H9 (cell line): ENCODE results near the gene VSIR. TPM values are rescaled to one million over a fixed set of nuclear protein-coding genes. Genes with fewer than 3 reads are reported as not detected.

ENCODE experiments used
- DNase-seq: peaks from one replicate; pipeline ENCODE4 v3.0.0-alpha.2; 2017
- H2AFZ ChIP-seq: one replicate; pipeline ENCODE4 v1.6.1; 2013; ENCODE audit warnings: mild to moderate bottlenecking, low read length, control low read depth, moderate library complexity
- H2AK5ac ChIP-seq: 2 replicates; pipeline ENCODE4 v1.6.1; 2013; ENCODE audit warnings: low read length, control low read depth, mixed read lengths; ENCODE audit not compliant: insufficient read length
- H2BK120ac ChIP-seq: one replicate; pipeline ENCODE4 v1.6.1; 2013; ENCODE audit warnings: low read depth, mild to moderate bottlenecking, low read length, control low read depth, inconsistent platforms; ENCODE audit not compliant: poor library complexity, severe bottlenecking
- H2BK12ac ChIP-seq: 2 replicates; pipeline ENCODE4 v1.6.1; 2013; ENCODE audit warnings: low read length, control low read depth, mixed read lengths, low read depth; ENCODE audit not compliant: insufficient read length
- H2BK15ac ChIP-seq: 2 replicates; pipeline ENCODE4 v1.6.1; 2013; ENCODE audit warnings: low read depth, low read length, control low read depth
- H2BK20ac ChIP-seq: one replicate; pipeline ENCODE4 v1.6.1; 2013; ENCODE audit warnings: low read depth, mild to moderate bottlenecking, low read length, control low read depth, inconsistent platforms; ENCODE audit not compliant: poor library complexity, severe bottlenecking
- H2BK5ac ChIP-seq: 2 replicates; pipeline ENCODE4 v1.6.1; 2013; ENCODE audit warnings: low read length, control low read depth, mixed read lengths; ENCODE audit not compliant: insufficient read length
- H3K14ac ChIP-seq: 2 replicates; pipeline ENCODE4 v1.6.1; 2013; ENCODE audit warnings: low read length, control low read depth; ENCODE audit not compliant: insufficient read depth
- H3K18ac ChIP-seq: 2 replicates; pipeline ENCODE4 v1.6.1; 2013; ENCODE audit warnings: low read depth, mild to moderate bottlenecking, mixed read lengths, low read length, control low read depth; ENCODE audit not compliant: insufficient read length
- H3K23ac ChIP-seq: 2 replicates; pipeline ENCODE4 v1.6.1; 2013; ENCODE audit warnings: low read length, control low read depth, mixed read lengths, low read depth; ENCODE audit not compliant: insufficient read length
- H3K23me2 ChIP-seq: 2 replicates; pipeline ENCODE4 v1.6.1; 2013; ENCODE audit warnings: low read depth, mild to moderate bottlenecking, mixed read lengths, low read length, control low read depth; ENCODE audit not compliant: insufficient read length, poor library complexity, severe bottlenecking
- H3K27ac ChIP-seq: 2 replicates; pipeline ENCODE4 v1.5.1; 2013; ENCODE audit warnings: low read length, control low read depth, mixed read lengths, low read depth; ENCODE audit not compliant: insufficient read length
- H3K27me3 ChIP-seq: 2 replicates; pipeline ENCODE4 v1.6.1; 2013; ENCODE audit warnings: low read length, control low read depth, inconsistent platforms; ENCODE audit not compliant: insufficient read depth
- H3K4ac ChIP-seq: 2 replicates; pipeline ENCODE4 v1.6.1; 2013; ENCODE audit warnings: low read depth, mild to moderate bottlenecking, control low read depth, inconsistent platforms, low read length, moderate library complexity
- H3K4me1 ChIP-seq: 2 replicates; pipeline ENCODE4 v1.6.1; 2013; ENCODE audit warnings: low read length, control low read depth, inconsistent platforms; ENCODE audit not compliant: insufficient read depth
- H3K4me2 ChIP-seq: 2 replicates; pipeline ENCODE4 v1.6.1; 2013; ENCODE audit warnings: low read length, control low read depth, mixed read lengths; ENCODE audit not compliant: insufficient read length, insufficient read depth
- H3K56ac ChIP-seq: 2 replicates; pipeline ENCODE4 v1.6.1; 2013; ENCODE audit warnings: low read depth, mild to moderate bottlenecking, mixed read lengths, low read length, control low read depth; ENCODE audit not compliant: insufficient read length
- H3K79me1 ChIP-seq: 2 replicates; pipeline ENCODE4 v1.6.1; 2013; ENCODE audit warnings: low read depth, mild to moderate bottlenecking, moderate library complexity, low read length, control low read depth, inconsistent platforms; ENCODE audit not compliant: insufficient read depth, poor library complexity, severe bottlenecking
- H3K79me2 ChIP-seq: 2 replicates; pipeline ENCODE4 v1.6.1; 2013; ENCODE audit warnings: low read length, control low read depth, inconsistent platforms; ENCODE audit not compliant: insufficient read depth
- H3K9ac ChIP-seq: 2 replicates; pipeline ENCODE4 v1.6.1; 2013; ENCODE audit warnings: low read length, control low read depth, mixed read lengths; ENCODE audit not compliant: insufficient read length; ENCODE audit errors: extremely low read depth
- H3K9me3 ChIP-seq: one replicate; pipeline ENCODE4 v1.6.1; 2013; ENCODE audit warnings: low read depth, low read length, inconsistent platforms; ENCODE audit not compliant: control insufficient read depth
- H3T11ph ChIP-seq: one replicate; pipeline ENCODE4 v1.6.1; 2013; ENCODE audit warnings: mild to moderate bottlenecking, low read length, control low read depth, inconsistent platforms
- H4K20me1 ChIP-seq: one replicate; pipeline ENCODE4 v1.6.1; 2013; ENCODE audit not compliant: control insufficient read depth, insufficient read length, insufficient read depth
- H4K5ac ChIP-seq: 2 replicates; pipeline ENCODE4 v1.6.1; 2013; ENCODE audit warnings: low read depth, mild to moderate bottlenecking, mixed read lengths, low read length, control low read depth; ENCODE audit not compliant: insufficient read length
- H4K8ac ChIP-seq: replicated peaks from 2 replicates; pipeline ENCODE4 v1.6.1; 2013; ENCODE audit warnings: low read length, control low read depth, mixed read lengths, low read depth; ENCODE audit not compliant: insufficient read length
- H4K91ac ChIP-seq: 2 replicates; pipeline ENCODE4 v1.6.1; 2013; ENCODE audit warnings: low read depth, mild to moderate bottlenecking, moderate library complexity, mixed read lengths, low read length, control low read depth; ENCODE audit not compliant: insufficient read length
- H3K27ac Mint-ChIP-seq, 3 experiments: 2 replicates in 2 of 3; 3 replicates in 1 of 3; pipeline ENCODE4 v1.8.0; 2020 to 2021; ENCODE audit warnings: mixed read lengths in 3 of 3, mild to moderate bottlenecking in 1 of 3, moderate library complexity in 1 of 3
- H3K27me3 Mint-ChIP-seq: 2 replicates; pipeline ENCODE4 v1.8.0; 2021; ENCODE audit warnings: low read depth, mild to moderate bottlenecking, moderate library complexity, mixed read lengths
- H3K36me3 Mint-ChIP-seq, 3 experiments: 2 replicates in 2 of 3; 3 replicates in 1 of 3; pipeline ENCODE4 v1.8.0; 2020 to 2021; ENCODE audit warnings: low read depth in 3 of 3, mixed read lengths in 3 of 3; ENCODE audit not compliant: insufficient read depth in 1 of 3
- H3K4me1 Mint-ChIP-seq, 2 experiments: 2 replicates each; pipeline ENCODE4 v1.8.0; 2020; ENCODE audit warnings: mixed read lengths in 2 of 2
- H3K4me3 Mint-ChIP-seq, 2 experiments: 2 replicates in 1 of 2; 3 replicates in 1 of 2; pipeline ENCODE4 v1.8.0; 2020 to 2021; ENCODE audit warnings: mild to moderate bottlenecking in 2 of 2, mixed read lengths in 2 of 2, moderate library complexity in 1 of 2
- H3K9me3 Mint-ChIP-seq, 2 experiments: 2 replicates in 1 of 2; 3 replicates in 1 of 2; pipeline ENCODE4 v1.8.0; 2020; ENCODE audit warnings: mild to moderate bottlenecking in 2 of 2, mixed read lengths in 2 of 2, moderate library complexity in 1 of 2
- CTCF ChIP-seq: fragments of 200-600 bp; sonication (generic); conservative IDR thresholded peaks from 3 replicates; pipeline ENCODE4 v1.8.0; 2021; ENCODE audit warnings: antibody characterized with exemption, mild to moderate bottlenecking
- WGBS: extraction: QIAGEN DNeasy Blood & Tissue Kit; methylation state at CpG from one replicate; pipeline ENCODE4 v1.1.7; 2013; ENCODE audit warnings: missing lambda C conversion rate, low lambda C conversion rate, mixed read lengths; ENCODE audit not compliant: insufficient read length; ENCODE audit errors: extremely low coverage; 5-methylcytosine and 5-hydroxymethylcytosine counted together
- total RNA-seq: library from RNA; stranded (reverse); gene quantifications from 2 replicates; pipeline ENCODE4 v1.2.1, GENCODE V29; 2021

VSIR gene
- total RNA-seq, 1 experiment from 2014 or later: 0.11 TPM

DNA sequence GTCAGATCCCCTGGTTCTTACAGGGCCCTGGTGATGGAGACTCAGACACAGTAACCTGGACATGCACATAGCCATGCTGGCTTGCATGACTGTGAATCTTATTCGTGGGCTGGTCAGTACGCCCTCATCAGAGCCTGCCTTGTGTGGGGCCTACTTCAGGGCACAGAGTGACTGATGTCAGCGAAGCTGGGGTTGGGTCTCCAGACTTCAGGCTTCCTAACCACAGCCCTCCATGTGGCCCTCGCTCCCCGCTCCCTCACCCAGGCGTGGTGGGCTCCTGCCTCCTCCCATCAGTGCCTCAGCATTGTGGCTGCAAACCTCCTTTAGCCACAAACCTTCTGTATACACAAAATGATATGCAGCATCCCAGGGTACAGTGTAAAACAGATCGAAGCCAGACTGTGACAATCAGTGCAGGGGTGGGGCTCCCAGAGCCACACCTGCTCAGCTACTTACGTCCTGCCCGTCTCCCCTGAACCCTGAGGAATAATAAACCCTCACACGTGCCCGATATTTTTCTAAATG is 46.7 kb downstream of the VSIR start:
- TF ChIP-seq CTCF: no peak
- no CpG with 5 or more reads among the region's 11 CpGs for WGBS

More for the DNA sequence above, 46.7 kb downstream of the VSIR start:
- no peak overlapping the region for H3K4ac ChIP-seq
- H4K20me1 ChIP-seq: no peaks in the 10 kb centered on the region
- Mint-ChIP-seq H3K4me3 (no peak overlapping the region), H3K27me3 (peaks cover 9% of the 10 kb centered on the region), H3K4me1 (peaks cover 4 to 7% of the 10 kb centered on the region in 2 experiments; a peak in 3 of 4 replicates), H3K9me3 (no peaks in the 10 kb centered on the region), H3K36me3 (no peaks in the 10 kb centered on the region; a peak in 1 of 7 replicates), H3K27ac (no peak overlapping the region)
- H2BK5ac ChIP-seq: no peak overlapping the region
- no peak overlapping the region for H2BK120ac ChIP-seq
- H2AK5ac ChIP-seq: no peak overlapping the region
- H4K8ac ChIP-seq: no peak overlapping the region
- H3K79me1 ChIP-seq: no peaks in the 10 kb centered on the region
- H2BK12ac ChIP-seq: no peak overlapping the region
- DNase-seq: no peak
- no peak overlapping the region for H3K9ac ChIP-seq
- no peak overlapping the region for H3K27ac ChIP-seq
- H2BK15ac ChIP-seq: no peak overlapping the region
- no peak overlapping the region for H3K14ac ChIP-seq
- no peak overlapping the region for H3K23ac ChIP-seq
- H3K9me3 ChIP-seq: no peaks in the 10 kb centered on the region
- no peaks in the 10 kb centered on the region for H3K79me2 ChIP-seq
- H3K4me2 ChIP-seq: no peak overlapping the region
- H4K91ac ChIP-seq: no peak overlapping the region
- no peak overlapping the region for H3K56ac ChIP-seq
- H2BK20ac ChIP-seq: no peak overlapping the region
- H3K23me2 ChIP-seq: no peaks in the 10 kb centered on the region
- H4K5ac ChIP-seq: no peak overlapping the region
- no peak overlapping the region for H2AFZ ChIP-seq
- H3K27me3 ChIP-seq: no peaks in the 10 kb centered on the region; the same call in 1 of the 2 replicates
- no peak overlapping the region for H3T11ph ChIP-seq
- no peak overlapping the region for H3K18ac ChIP-seq
- no peaks in the 10 kb centered on the region for H3K4me1 ChIP-seq
